Astrocyte (in vitro differentiated cells and primary cell): ENCODE measurements around the gene NTRK1. TPM values are rescaled to one million over a fixed set of nuclear protein-coding genes. Genes with fewer than 3 reads are reported as not detected.

Experiments
- DNase-seq: peaks from one replicate; pipeline ENCODE4 v3.0.0-alpha.2; 2010; ENCODE audit warnings: low read depth
- FAIRE-seq: peaks from 2 replicates; lab custom pipeline; 2011; peaks lifted over from hg19 to GRCh38; lab: Jason Lieb, UNC
- H2AFZ ChIP-seq: 2 replicates; pipeline ENCODE4 v1.6.0; 2012; ENCODE audit warnings: low read depth, low read length, inconsistent platforms
- H3K27ac ChIP-seq: 2 replicates; pipeline ENCODE4 v1.5.1; 2011; ENCODE audit warnings: low read depth, low read length, inconsistent platforms
- H3K27me3 ChIP-seq: 2 replicates; pipeline ENCODE4 v1.6.0; 2011; ENCODE audit warnings: low read length, inconsistent platforms; ENCODE audit not compliant: insufficient read depth
- H3K36me3 ChIP-seq: 2 replicates; pipeline ENCODE4 v1.5.1; 2011; ENCODE audit warnings: low read length, inconsistent platforms; ENCODE audit not compliant: insufficient read depth
- H3K4me1 ChIP-seq: 2 replicates; pipeline ENCODE4 v1.5.1; 2011; ENCODE audit warnings: low read length, inconsistent platforms; ENCODE audit not compliant: insufficient read depth
- H3K4me2 ChIP-seq: 2 replicates; pipeline ENCODE4 v1.6.0; 2012; ENCODE audit warnings: low read length, inconsistent platforms
- H3K4me3 ChIP-seq: 2 replicates; pipeline ENCODE4 v1.5.1; 2011; ENCODE audit warnings: low read depth, mild to moderate bottlenecking, low read length, inconsistent platforms; ENCODE audit not compliant: insufficient read depth
- H3K79me2 ChIP-seq: 2 replicates; pipeline ENCODE4 v1.6.0; 2012; ENCODE audit warnings: mild to moderate bottlenecking, low read length, inconsistent platforms; ENCODE audit not compliant: insufficient read depth
- H3K9ac ChIP-seq: 2 replicates; pipeline ENCODE4 v1.6.0; 2012; ENCODE audit warnings: mild to moderate bottlenecking, low read length, inconsistent platforms
- H3K9me3 ChIP-seq: 2 replicates; pipeline ENCODE4 v1.5.1; 2012; ENCODE audit warnings: low read depth, mild to moderate bottlenecking, low read length, inconsistent platforms; ENCODE audit not compliant: insufficient read depth
- H4K20me1 ChIP-seq: 2 replicates; pipeline ENCODE4 v1.6.0; 2012; ENCODE audit warnings: low read length, inconsistent platforms; ENCODE audit not compliant: insufficient read depth
- H3K27ac Mint-ChIP-seq: one replicate; pipeline ENCODE4 v1.8.0; 2021; ENCODE audit warnings: mild to moderate bottlenecking, mixed read lengths; ENCODE audit not compliant: unreplicated experiment
- H3K27me3 Mint-ChIP-seq: one replicate; pipeline ENCODE4 v1.8.0; 2021; ENCODE audit warnings: low read depth, mixed read lengths; ENCODE audit not compliant: unreplicated experiment
- H3K36me3 Mint-ChIP-seq: one replicate; pipeline ENCODE4 v1.8.0; 2021; ENCODE audit warnings: low read depth, mixed read lengths; ENCODE audit not compliant: unreplicated experiment
- H3K4me1 Mint-ChIP-seq: one replicate; pipeline ENCODE4 v1.8.0; 2021; ENCODE audit warnings: low read depth, mixed read lengths; ENCODE audit not compliant: unreplicated experiment
- H3K4me3 Mint-ChIP-seq: one replicate; pipeline ENCODE4 v1.8.0; 2021; ENCODE audit warnings: mild to moderate bottlenecking, moderate library complexity, mixed read lengths; ENCODE audit not compliant: unreplicated experiment
- H3K9me3 Mint-ChIP-seq: one replicate; pipeline ENCODE4 v1.8.0; 2021; ENCODE audit warnings: mild to moderate bottlenecking, mixed read lengths; ENCODE audit not compliant: unreplicated experiment
- CTCF ChIP-seq: IDR thresholded peaks from 2 replicates; pipeline ENCODE4 v1.5.1; 2011; ENCODE audit warnings: low read depth, mild to moderate bottlenecking, inconsistent platforms, low read length, moderate library complexity; ENCODE audit not compliant: insufficient read depth
- EZH2 ChIP-seq: IDR thresholded peaks from 2 replicates; pipeline ENCODE4 v1.6.1; 2012; ENCODE audit warnings: mild to moderate bottlenecking, low read length, inconsistent platforms; ENCODE audit not compliant: insufficient read depth
- total RNA-seq: library from RNA; stranded (reverse); gene quantifications from 2 replicates; pipeline ENCODE4 v1.2.1, GENCODE V29; 2021

Gene NTRK1
- total RNA-seq, 1 donor from 2014 or later: 0.27 TPM

GRCh38 chr1:156857532-156857931 is 3.1 kb upstream of the NTRK1 start:
- Mint-ChIP-seq H3K27me3 (peaks cover 78% of the 10 kb centered on the region), H3K4me3 (no peak overlapping the region), H3K36me3 (peaks cover 2% of the 10 kb centered on the region), H3K4me1 (peaks cover 7% of the 10 kb centered on the region), H3K9me3 (peaks cover 5% of the 10 kb centered on the region), H3K27ac (no peak overlapping the region)
- TF ChIP-seq CTCF: no peak
- no peak for TF ChIP-seq EZH2
- no peak overlapping the region for H3K4me2 ChIP-seq
- H3K27ac ChIP-seq: no peak overlapping the region
- H3K9ac ChIP-seq: no peak overlapping the region
- no peaks in the 10 kb centered on the region for H3K79me2 ChIP-seq
- no peak for FAIRE-seq
- H2AFZ ChIP-seq: no peak overlapping the region
- peaks cover 16% of the 10 kb centered on the region for H3K4me1 ChIP-seq
- peaks cover 51% of the 10 kb centered on the region for H3K27me3 ChIP-seq
- peaks cover 4% of the 10 kb centered on the region for H4K20me1 ChIP-seq
- H3K36me3 ChIP-seq: no peaks in the 10 kb centered on the region
- H3K4me3 ChIP-seq: no peak overlapping the region
- DNase-seq: no peak
- H3K9me3 ChIP-seq: no peaks in the 10 kb centered on the region

GRCh38 chr1:156858555-156858956 is 2.1 kb upstream of the NTRK1 start:
- H3K36me3 ChIP-seq: no peaks in the 10 kb centered on the region
- FAIRE-seq: no peak
- DNase-seq: no peak
- Mint-ChIP-seq H3K9me3 (peaks cover 4% of the 10 kb centered on the region), H3K36me3 (peaks cover 2% of the 10 kb centered on the region), H3K27me3 (peaks cover 77% of the 10 kb centered on the region), H3K4me3 (peak overlapping the region; percentile 60), H3K4me1 (peaks cover 11% of the 10 kb centered on the region), H3K27ac (no peak overlapping the region)
- TF ChIP-seq EZH2: no peak
- TF ChIP-seq CTCF: no peak
- peaks cover 60% of the 10 kb centered on the region for H3K27me3 ChIP-seq
- no peak overlapping the region for H3K4me3 ChIP-seq
- peaks cover 4% of the 10 kb centered on the region for H4K20me1 ChIP-seq
- peaks cover 16% of the 10 kb centered on the region for H3K4me1 ChIP-seq
- H3K27ac ChIP-seq: no peak overlapping the region
- H2AFZ ChIP-seq: peak overlapping the region; percentile 37
- H3K9me3 ChIP-seq: no peaks in the 10 kb centered on the region
- peak overlapping the region; percentile 86 for H3K4me2 ChIP-seq
- no peaks in the 10 kb centered on the region for H3K79me2 ChIP-seq
- no peak overlapping the region for H3K9ac ChIP-seq

DNA sequence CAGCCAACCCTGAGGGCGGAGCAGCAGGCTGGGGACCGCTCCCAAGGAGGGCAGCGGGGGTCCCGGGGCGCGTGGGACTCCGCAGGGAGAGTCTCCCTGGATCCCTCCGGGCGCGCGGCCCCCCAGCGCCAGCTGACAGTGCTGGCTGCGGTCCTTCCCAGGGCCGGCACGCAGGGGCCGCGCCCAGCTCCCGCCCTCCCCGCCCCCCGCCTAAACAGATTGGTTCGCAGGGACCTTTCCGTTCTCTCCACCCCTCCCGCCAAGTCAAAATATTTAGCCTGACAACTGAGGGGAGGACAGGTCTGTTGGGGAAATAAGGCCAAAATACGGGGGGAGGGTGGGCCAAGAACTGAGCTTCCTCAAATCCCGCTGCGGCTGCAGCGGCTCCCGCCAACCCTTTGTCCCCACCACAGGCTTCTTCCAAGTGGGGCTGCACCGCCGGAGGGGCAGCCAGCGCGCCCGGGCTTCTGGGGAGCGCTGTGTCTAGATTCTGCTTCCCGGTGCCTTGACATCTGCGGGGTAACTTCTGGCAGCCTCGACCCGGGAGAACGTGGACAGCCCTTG is 1.6 kb upstream of the NTRK1 start, which contains the start of gene INSRR:
Gene INSRR, minus strand, starts transcription at position 159 of the 564 bp plus-strand sequence. CDS start 496 bp downstream, outside the sequence.
- H3K4me1 ChIP-seq: peaks cover 16% of the 10 kb centered on the region
- peaks cover 2% of the 10 kb centered on the region for H3K36me3 Mint-ChIP-seq
- peaks cover 4% of the 10 kb centered on the region for H4K20me1 ChIP-seq
- H3K27me3 ChIP-seq: peaks cover 64% of the 10 kb centered on the region
- TF ChIP-seq EZH2: peak; percentile 93
- no peak for TF ChIP-seq CTCF
- no peak for DNase-seq
- H3K4me3 ChIP-seq: peak within 1 kb of the TSS; percentile 42
- H3K36me3 ChIP-seq: no peaks in the 10 kb centered on the region
- peak within 1 kb of the TSS; percentile 60 for H3K4me3 Mint-ChIP-seq
- H3K9me3 ChIP-seq: no peaks in the 10 kb centered on the region
- no peak within 1 kb of the TSS for H3K27ac Mint-ChIP-seq
- H3K4me1 Mint-ChIP-seq: peaks cover 11% of the 10 kb centered on the region
- peak within 1 kb of the TSS; percentile 43 for H2AFZ ChIP-seq
- H3K27me3 Mint-ChIP-seq: peaks cover 77% of the 10 kb centered on the region
- no peaks in the 10 kb centered on the region for H3K9me3 Mint-ChIP-seq
- peak within 1 kb of the TSS; percentile 86 for H3K4me2 ChIP-seq
- H3K79me2 ChIP-seq: no peaks in the 10 kb centered on the region
- H3K9ac ChIP-seq: peak within 1 kb of the TSS; percentile 18
- FAIRE-seq: no peak
- no peak within 1 kb of the TSS for H3K27ac ChIP-seq
